ENCODE measurements around the gene ZNF598. TPM values are rescaled to one million over a fixed set of nuclear protein-coding genes. Genes with fewer than 3 reads are reported as not detected.

ZNF598 gene
- total and polyA plus RNA-seq, 2 donors, result 5.7 to 46.2 TPM

GRCh38 chr16:2030036-2030435 is 20.4 kb upstream of the ZNF598 start:
- H3K4me1 ChIP-seq (ENCODE audit: control insufficient read depth in 2 of 2, insufficient read depth in 2 of 2, low read length in 2 of 2), result peaks cover 4 to 36% of the 10 kb centered on the region in 2 donors
- H3K9me3 ChIP-seq (ENCODE audit: control insufficient read depth in 2 of 2, insufficient read depth in 1 of 2, low read length in 1 of 2), result peaks cover 1 to 11% of the 10 kb centered on the region in 2 donors
- no peak overlapping the region for H3K27ac ChIP-seq (ENCODE audit: low read depth in 1 of 2, low read length in 1 of 2)
- DNase-seq (ENCODE audit: low read depth in 6 of 9, low spot score in 9 of 9), result no peak
- WGBS, result 96% methylated on average over 11 of the region's 11 CpGs
- H3K27me3 ChIP-seq (ENCODE audit: control insufficient read depth in 2 of 2, insufficient read depth in 1 of 2, low read length in 1 of 2), result peaks cover 38 to 71% of the 10 kb centered on the region in 2 donors
- no peak overlapping the region for H3K4me3 ChIP-seq (ENCODE audit: low read length in 2 of 2)
- H3K36me3 ChIP-seq (ENCODE audit: control insufficient read depth in 2 of 2, insufficient read depth in 2 of 2, low read length in 1 of 2), result no peaks in the 10 kb centered on the region

- peaks cover 4 to 37% of the 10 kb centered on the region in 2 donors for H3K4me1 ChIP-seq (ENCODE audit: control insufficient read depth in 2 of 2, insufficient read depth in 2 of 2, low read length in 2 of 2)
- peaks cover 42 to 75% of the 10 kb centered on the region in 2 donors for H3K27me3 ChIP-seq (ENCODE audit: control insufficient read depth in 2 of 2, insufficient read depth in 1 of 2, low read length in 1 of 2)
- WGBS, result 98% methylated on average over 22 of the region's 22 CpGs
- peaks cover 1 to 11% of the 10 kb centered on the region in 2 donors for H3K9me3 ChIP-seq (ENCODE audit: control insufficient read depth in 2 of 2, insufficient read depth in 1 of 2, low read length in 1 of 2)
- no peak overlapping the region for H3K27ac ChIP-seq (ENCODE audit: low read depth in 1 of 2, low read length in 1 of 2)
- no peak overlapping the region for H3K4me3 ChIP-seq (ENCODE audit: low read length in 2 of 2)
- H3K36me3 ChIP-seq (ENCODE audit: control insufficient read depth in 2 of 2, insufficient read depth in 2 of 2, low read length in 1 of 2), result no peaks in the 10 kb centered on the region
- no peak for DNase-seq (ENCODE audit: low read depth in 6 of 9, low spot score in 9 of 9)
Measured at GRCh38 chr16:2029350-2029749, 19.7 kb upstream of the ZNF598 start.

- peaks cover 7 to 38% of the 10 kb centered on the region in 2 donors for H3K4me1 ChIP-seq (ENCODE audit: control insufficient read depth in 2 of 2, insufficient read depth in 2 of 2, low read length in 2 of 2)
- 89% methylated on average over 18 of the region's 18 CpGs for WGBS
- no peak overlapping the region for H3K4me3 ChIP-seq (ENCODE audit: low read length in 2 of 2)
- H3K27me3 ChIP-seq (ENCODE audit: control insufficient read depth in 2 of 2, insufficient read depth in 1 of 2, low read length in 1 of 2), result peaks cover 46 to 79% of the 10 kb centered on the region in 2 donors
- DNase-seq (ENCODE audit: low read depth in 6 of 9, low spot score in 9 of 9), result no peak
- peaks cover 1 to 11% of the 10 kb centered on the region in 2 donors for H3K9me3 ChIP-seq (ENCODE audit: control insufficient read depth in 2 of 2, insufficient read depth in 1 of 2, low read length in 1 of 2)
- H3K36me3 ChIP-seq (ENCODE audit: control insufficient read depth in 2 of 2, insufficient read depth in 2 of 2, low read length in 1 of 2), result no peaks in the 10 kb centered on the region
- no peak overlapping the region for H3K27ac ChIP-seq (ENCODE audit: low read depth in 1 of 2, low read length in 1 of 2)
Measured at GRCh38 chr16:2028620-2029220, 19.1 kb upstream of the ZNF598 start.

GRCh38 chr16:2028146-2028545 is 18.5 kb upstream of the ZNF598 start:
- peaks cover 9 to 38% of the 10 kb centered on the region in 2 donors for H3K4me1 ChIP-seq (ENCODE audit: control insufficient read depth in 2 of 2, insufficient read depth in 2 of 2, low read length in 2 of 2)
- no peak for DNase-seq (ENCODE audit: low read depth in 6 of 9, low spot score in 9 of 9)
- peaks cover 1 to 11% of the 10 kb centered on the region in 2 donors for H3K9me3 ChIP-seq (ENCODE audit: control insufficient read depth in 2 of 2, insufficient read depth in 1 of 2, low read length in 1 of 2)
- WGBS, result 92% methylated on average over 3 of the region's 3 CpGs
- peaks cover 46 to 78% of the 10 kb centered on the region in 2 donors for H3K27me3 ChIP-seq (ENCODE audit: control insufficient read depth in 2 of 2, insufficient read depth in 1 of 2, low read length in 1 of 2)
- H3K4me3 ChIP-seq (ENCODE audit: low read length in 2 of 2), result no peak overlapping the region
- H3K36me3 ChIP-seq (ENCODE audit: control insufficient read depth in 2 of 2, insufficient read depth in 2 of 2, low read length in 1 of 2), result no peaks in the 10 kb centered on the region
- H3K27ac ChIP-seq (ENCODE audit: low read depth in 1 of 2, low read length in 1 of 2), result no peak overlapping the region

GRCh38 chr16:2027024-2028010 is 17.7 kb upstream of the ZNF598 start:
- no peaks in the 10 kb centered on the region for H3K36me3 ChIP-seq (ENCODE audit: control insufficient read depth in 2 of 2, insufficient read depth in 2 of 2, low read length in 1 of 2)
- WGBS, result 13% methylated on average over 76 of the region's 76 CpGs
- no peak for DNase-seq (ENCODE audit: low read depth in 6 of 9, low spot score in 9 of 9)
- peaks cover 1 to 11% of the 10 kb centered on the region in 2 donors for H3K9me3 ChIP-seq (ENCODE audit: control insufficient read depth in 2 of 2, insufficient read depth in 1 of 2, low read length in 1 of 2)
- H3K27me3 ChIP-seq (ENCODE audit: control insufficient read depth in 2 of 2, insufficient read depth in 1 of 2, low read length in 1 of 2), result peaks cover 46 to 77% of the 10 kb centered on the region in 2 donors
- peaks cover 12 to 35% of the 10 kb centered on the region in 2 donors for H3K4me1 ChIP-seq (ENCODE audit: control insufficient read depth in 2 of 2, insufficient read depth in 2 of 2, low read length in 2 of 2)
- H3K27ac ChIP-seq (ENCODE audit: low read depth in 1 of 2, low read length in 1 of 2), result peak overlapping the region in 1 of 2 donors; percentile 13
- peak overlapping the region in 1 of 2 donors; percentile 55 for H3K4me3 ChIP-seq (ENCODE audit: low read length in 2 of 2)

GRCh38 chr16:2026461-2027023 is 16.9 kb upstream of the ZNF598 start, which contains the start of gene NHERF2:
TSS of gene NHERF2 (plus strand) at chr16:2026902. CDS start at chr16:2027006, 104 bp downstream.
- Histone ChIP-seq H3K9me3 (ENCODE audit: control insufficient read depth in 2 of 2, insufficient read depth in 1 of 2, low read length in 1 of 2) (peaks cover 1 to 11% of the 10 kb centered on the region in 2 donors), H3K4me1 (ENCODE audit: control insufficient read depth in 2 of 2, insufficient read depth in 2 of 2, low read length in 2 of 2) (peaks cover 12 to 33% of the 10 kb centered on the region in 2 donors), H3K4me3 (ENCODE audit: low read length in 2 of 2) (peak within 1 kb of the TSS in 1 of 2 donors; percentile 55), H3K27me3 (ENCODE audit: control insufficient read depth in 2 of 2, insufficient read depth in 1 of 2, low read length in 1 of 2) (peaks cover 48 to 83% of the 10 kb centered on the region in 2 donors), H3K27ac (ENCODE audit: low read depth in 1 of 2, low read length in 1 of 2) (peak within 1 kb of the TSS in 1 of 2 donors; percentile 13), H3K36me3 (ENCODE audit: control insufficient read depth in 2 of 2, insufficient read depth in 2 of 2, low read length in 1 of 2) (no peaks in the 10 kb centered on the region)
- 12% methylated on average over 59 of the region's 59 CpGs for WGBS
- no peak for DNase-seq (ENCODE audit: low read depth in 6 of 9, low spot score in 9 of 9)

- Histone ChIP-seq H3K4me3 (ENCODE audit: low read length in 2 of 2) (no peak overlapping the region), H3K4me1 (ENCODE audit: control insufficient read depth in 2 of 2, insufficient read depth in 2 of 2, low read length in 2 of 2) (peaks cover 12 to 33% of the 10 kb centered on the region in 2 donors), H3K36me3 (ENCODE audit: control insufficient read depth in 2 of 2, insufficient read depth in 2 of 2, low read length in 1 of 2) (no peaks in the 10 kb centered on the region), H3K27me3 (ENCODE audit: control insufficient read depth in 2 of 2, insufficient read depth in 1 of 2, low read length in 1 of 2) (peaks cover 50 to 85% of the 10 kb centered on the region in 2 donors), H3K27ac (ENCODE audit: low read depth in 1 of 2, low read length in 1 of 2) (no peak overlapping the region), H3K9me3 (ENCODE audit: control insufficient read depth in 2 of 2, insufficient read depth in 1 of 2, low read length in 1 of 2) (peaks cover 1 to 11% of the 10 kb centered on the region in 2 donors)
- WGBS, result 96% methylated on average over 16 of the region's 16 CpGs
- no peak for DNase-seq (ENCODE audit: low read depth in 6 of 9, low spot score in 9 of 9)
Measured at GRCh38 chr16:2025878-2026460, 16.3 kb upstream of the ZNF598 start.

GRCh38 chr16:2025251-2025650 is 15.6 kb upstream of the ZNF598 start:
- WGBS, result 98% methylated on average over 14 of the region's 14 CpGs

More at GRCh38 chr16:2025251-2025650, 15.6 kb upstream of the ZNF598 start:
- Histone ChIP-seq H3K36me3 (ENCODE audit: control insufficient read depth in 2 of 2, insufficient read depth in 2 of 2, low read length in 1 of 2) (no peaks in the 10 kb centered on the region), H3K4me1 (ENCODE audit: control insufficient read depth in 2 of 2, insufficient read depth in 2 of 2, low read length in 2 of 2) (peaks cover 12 to 34% of the 10 kb centered on the region in 2 donors), H3K27ac (ENCODE audit: low read depth in 1 of 2, low read length in 1 of 2) (no peak overlapping the region), H3K27me3 (ENCODE audit: control insufficient read depth in 2 of 2, insufficient read depth in 1 of 2, low read length in 1 of 2) (peaks cover 57 to 90% of the 10 kb centered on the region in 2 donors), H3K4me3 (ENCODE audit: low read length in 2 of 2) (no peak overlapping the region), H3K9me3 (ENCODE audit: control insufficient read depth in 2 of 2, insufficient read depth in 1 of 2, low read length in 1 of 2) (peaks cover 1 to 11% of the 10 kb centered on the region in 2 donors)
- DNase-seq (ENCODE audit: low read depth in 6 of 9, low spot score in 9 of 9), result no peak
